Nephron (organoid): ENCODE data around the gene OR5C1.

ENCODE experiments used
- H3K27ac Mint-ChIP-seq, 3 experiments: 2 replicates each; pipeline ENCODE4 v1.8.0; 2020; ENCODE audit warnings: mixed read lengths in 3 of 3, mild to moderate bottlenecking in 2 of 3, moderate library complexity in 1 of 3
- H3K27me3 Mint-ChIP-seq: 2 replicates; pipeline ENCODE4 v1.8.0; 2021; ENCODE audit warnings: low read depth, mild to moderate bottlenecking, moderate library complexity, mixed read lengths
- H3K36me3 Mint-ChIP-seq: 2 replicates; pipeline ENCODE4 v1.8.0; 2020; ENCODE audit warnings: low read depth, mixed read lengths
- H3K4me1 Mint-ChIP-seq: 2 replicates; pipeline ENCODE4 v1.8.0; 2020; ENCODE audit warnings: mixed read lengths
- H3K4me3 Mint-ChIP-seq, 3 experiments: 2 replicates each; pipeline ENCODE4 v1.8.0; 2020; ENCODE audit warnings: mild to moderate bottlenecking in 3 of 3, mixed read lengths in 3 of 3, moderate library complexity in 2 of 3
- H3K9me3 Mint-ChIP-seq: 2 replicates; pipeline ENCODE4 v1.8.0; 2020; ENCODE audit warnings: mixed read lengths
- CTCF ChIP-seq, 3 experiments: fragments of 200-600 bp; sonication (generic); IDR thresholded peaks; one replicate each; pipeline ENCODE4 v1.5.0; 2021; ENCODE audit warnings: antibody characterized with exemption in 3 of 3; ENCODE audit not compliant: unreplicated experiment in 3 of 3

Gene OR5C1

DNA sequence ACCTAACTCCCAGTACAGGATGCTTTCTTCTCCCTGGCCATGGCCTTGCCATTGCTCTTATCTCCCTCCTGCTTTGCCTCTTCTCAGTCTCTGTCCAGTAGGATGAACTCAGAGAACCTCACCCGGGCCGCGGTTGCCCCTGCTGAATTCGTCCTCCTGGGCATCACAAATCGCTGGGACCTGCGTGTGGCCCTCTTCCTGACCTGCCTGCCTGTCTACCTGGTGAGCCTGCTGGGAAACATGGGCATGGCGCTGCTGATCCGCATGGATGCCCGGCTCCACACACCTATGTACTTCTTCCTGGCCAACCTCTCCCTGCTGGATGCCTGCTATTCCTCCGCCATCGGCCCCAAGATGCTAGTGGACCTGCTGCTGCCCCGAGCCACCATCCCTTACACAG, at the start of gene OR5C1:
OR5C1 (plus strand) TSS at position 103 of the 400 bp plus-strand sequence; CDS start at position 103, 0 bp downstream.
- H3K27ac Mint-ChIP-seq, result no peak within 1 kb of the TSS
- H3K4me3 Mint-ChIP-seq, result no peak within 1 kb of the TSS
- H3K9me3 Mint-ChIP-seq, result no peaks in the 10 kb centered on the region
- H3K27me3 Mint-ChIP-seq, result peaks cover 17% of the 10 kb centered on the region
- no peaks in the 10 kb centered on the region for H3K4me1 Mint-ChIP-seq
- no peaks in the 10 kb centered on the region for H3K36me3 Mint-ChIP-seq
- no peak for TF ChIP-seq CTCF (IDR thresholded peaks at IDR 0.05; ENCODE audit: unreplicated experiment in 3 of 3)

DNA sequence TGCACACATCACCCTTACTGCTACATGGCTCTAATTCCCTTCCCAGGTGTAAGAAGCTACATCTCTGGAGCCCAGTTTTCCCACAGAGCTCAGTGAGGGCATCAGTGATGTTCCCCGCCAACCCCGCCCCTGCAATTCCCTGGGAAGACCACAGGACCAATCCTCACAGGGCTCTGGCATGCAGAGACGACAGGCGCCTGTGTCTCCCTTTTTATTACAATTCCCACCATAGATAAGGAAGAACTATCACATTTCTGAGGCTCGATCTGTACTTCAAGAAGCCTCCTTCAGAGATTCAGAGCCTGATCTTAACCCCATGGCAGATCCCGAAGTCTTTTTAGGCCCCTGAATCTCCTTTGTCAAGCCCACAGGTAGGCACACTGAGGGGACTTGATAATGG, 46.7 kb upstream of the OR5C1 start, which contains the start of gene OR1L6:
OR1L6 (plus strand) TSS at position 301 of the 400 bp plus-strand sequence. CDS start 7,545 bp downstream, outside the sequence.
- H3K9me3 Mint-ChIP-seq, result peaks cover 8% of the 10 kb centered on the region
- no peaks in the 10 kb centered on the region for H3K4me1 Mint-ChIP-seq
- no peak within 1 kb of the TSS for H3K4me3 Mint-ChIP-seq
- no peak within 1 kb of the TSS for H3K27ac Mint-ChIP-seq
- H3K27me3 Mint-ChIP-seq, result peaks cover 15% of the 10 kb centered on the region
- H3K36me3 Mint-ChIP-seq, result no peaks in the 10 kb centered on the region
- TF ChIP-seq CTCF (IDR thresholded peaks at IDR 0.05; ENCODE audit: unreplicated experiment in 3 of 3), result no peak

DNA sequence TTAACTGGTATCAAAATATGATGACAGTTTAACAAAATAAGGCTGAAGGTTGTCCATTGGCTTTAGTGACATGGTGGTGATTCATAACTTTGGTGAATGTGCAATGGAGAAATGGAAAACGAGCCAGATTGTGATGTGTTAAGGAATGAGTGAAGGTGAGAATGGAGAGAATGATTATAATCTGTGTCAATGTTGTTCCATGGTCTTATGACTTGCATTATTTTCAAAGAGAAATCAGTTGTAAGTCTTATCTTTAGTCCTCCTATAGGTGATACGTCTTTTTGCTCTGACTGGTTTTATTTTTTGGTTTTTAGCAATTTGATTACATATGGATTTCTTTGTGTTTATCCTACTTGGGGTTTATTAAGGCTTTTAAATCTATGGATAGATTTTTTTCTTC, 33.9 kb upstream of the OR5C1 start:
- Mint-ChIP-seq H3K4me1 (no peaks in the 10 kb centered on the region), H3K36me3 (no peaks in the 10 kb centered on the region), H3K27me3 (no peaks in the 10 kb centered on the region), H3K4me3 (no peak overlapping the region), H3K27ac (no peak overlapping the region), H3K9me3 (peaks cover 26% of the 10 kb centered on the region)
- TF ChIP-seq CTCF (IDR thresholded peaks at IDR 0.05; ENCODE audit: unreplicated experiment in 3 of 3), result no peak

DNA sequence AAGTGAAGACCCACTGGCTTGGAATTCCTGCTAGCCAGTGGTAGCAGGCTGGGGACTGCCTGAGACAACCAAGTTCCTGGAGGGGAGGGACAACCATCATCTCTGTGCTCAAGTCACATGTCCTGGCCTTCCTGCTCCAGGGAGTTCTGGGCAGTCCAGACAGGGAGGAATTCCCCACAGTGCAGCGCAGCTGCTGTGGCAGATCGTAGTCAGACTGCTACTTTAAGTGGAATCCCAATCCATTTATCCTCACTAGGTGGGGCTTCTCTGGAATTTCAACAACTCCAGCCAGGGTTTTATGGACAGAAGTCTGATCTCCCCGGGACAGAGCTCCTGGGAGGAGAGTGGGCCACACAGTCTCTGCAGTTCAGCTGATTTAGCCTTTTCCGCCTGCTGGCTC, 20.9 kb upstream of the OR5C1 start:
- Mint-ChIP-seq H3K27me3 (peaks cover 5% of the 10 kb centered on the region), H3K9me3 (peaks cover 29% of the 10 kb centered on the region), H3K4me1 (no peaks in the 10 kb centered on the region), H3K4me3 (no peak overlapping the region), H3K36me3 (no peaks in the 10 kb centered on the region), H3K27ac (no peak overlapping the region)
- TF ChIP-seq CTCF (IDR thresholded peaks at IDR 0.05; ENCODE audit: unreplicated experiment in 3 of 3), result no peak

- H3K27ac Mint-ChIP-seq, result no peak overlapping the region
- TF ChIP-seq CTCF (IDR thresholded peaks at IDR 0.05; ENCODE audit: unreplicated experiment in 3 of 3), result no peak
- no peak overlapping the region for H3K4me3 Mint-ChIP-seq
- no peaks in the 10 kb centered on the region for H3K4me1 Mint-ChIP-seq
- H3K36me3 Mint-ChIP-seq, result no peaks in the 10 kb centered on the region
- H3K27me3 Mint-ChIP-seq, result peaks cover 9% of the 10 kb centered on the region
- H3K9me3 Mint-ChIP-seq, result peaks cover 14% of the 10 kb centered on the region
Measured at GRCh38 chr9:122777052-122777451, 11.7 kb upstream of the OR5C1 start.

- no peak for TF ChIP-seq CTCF (IDR thresholded peaks at IDR 0.05; ENCODE audit: unreplicated experiment in 3 of 3)
- Mint-ChIP-seq H3K9me3 (peaks cover 8% of the 10 kb centered on the region), H3K36me3 (no peaks in the 10 kb centered on the region), H3K4me1 (no peaks in the 10 kb centered on the region), H3K4me3 (no peak overlapping the region), H3K27me3 (peaks cover 9% of the 10 kb centered on the region), H3K27ac (no peak overlapping the region)
Measured at GRCh38 chr9:122777935-122778627, 10.7 kb upstream of the OR5C1 start.
